ENCODE data around the gene ECEL1. TPM values are rescaled to one million over a fixed set of nuclear protein-coding genes. Genes with fewer than 3 reads are reported as not detected.

Gene ECEL1
- total and polyA plus RNA-seq, 2 experiments from 2014 or later = 6.7 to 17.5 TPM

DNA sequence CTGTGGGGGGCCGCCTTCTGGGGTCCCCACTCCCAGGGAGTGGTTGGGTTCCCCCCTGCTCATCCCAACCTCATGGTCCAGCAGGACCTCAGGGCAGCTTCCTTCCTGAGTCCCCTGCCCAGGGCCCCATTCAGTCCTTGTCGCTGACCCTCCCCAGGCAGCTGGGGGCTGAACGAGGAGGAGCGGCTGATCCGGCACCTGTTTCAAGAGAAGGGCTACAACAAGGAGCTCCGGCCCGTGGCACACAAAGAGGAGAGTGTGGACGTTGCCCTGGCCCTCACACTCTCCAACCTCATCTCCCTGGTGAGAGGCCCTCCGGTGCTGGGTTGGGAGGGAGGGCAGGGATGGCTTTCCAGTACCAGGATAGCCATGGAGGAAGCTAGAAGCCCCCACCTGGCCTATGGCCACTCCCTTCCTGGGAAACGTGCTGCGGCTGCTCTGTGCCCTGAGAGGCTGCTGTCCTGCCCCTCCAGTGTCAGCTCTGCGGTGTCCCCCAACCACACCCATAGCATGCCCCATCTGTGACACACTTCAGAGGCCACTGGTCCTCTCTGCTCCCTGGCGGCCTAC lies 38.8 kb upstream of the ECEL1 start:
- no peaks in the 10 kb centered on the region for H3K36me3 ChIP-seq (ENCODE audit: insufficient read depth)
- Mint-ChIP-seq H3K9me3 (no peaks in the 10 kb centered on the region), H3K4me3 (no peak overlapping the region), H3K36me3 (ENCODE audit: low read depth) (no peaks in the 10 kb centered on the region; the same call in 2 of the 3 replicates), H3K4me1 (peaks cover 14% of the 10 kb centered on the region), H3K27me3 (ENCODE audit: insufficient read depth, low read depth, poor library complexity) (peaks cover 44% of the 10 kb centered on the region), H3K27ac (no peak overlapping the region)
- H3K27ac ChIP-seq (ENCODE audit: low read depth) = no peak overlapping the region
- DNase-seq (ENCODE audit: low spot score) (no peak), ATAC-seq (no peak)
- no peaks in the 10 kb centered on the region for H3K79me2 ChIP-seq (replicated peaks; ENCODE audit: insufficient read depth)
- no peak for TF ChIP-seq ZNF462 (CRISPR knock-in tag; IDR thresholded peaks at IDR 0.05)
- TF ChIP-seq CREB1 (CRISPR knock-in tag; IDR thresholded peaks at IDR 0.05; ENCODE audit: low read depth) = no peak
- no peak for TF ChIP-seq EZH2phosphoT487 (IDR thresholded peaks at IDR 0.05; ENCODE audit: unreplicated experiment)
- H3K9me2 ChIP-seq (ENCODE audit: insufficient read depth) = no peaks in the 10 kb centered on the region
- H2AFZ ChIP-seq = no peak overlapping the region
- H3K4me3 ChIP-seq = no peak overlapping the region
- H3K4me2 ChIP-seq = no peak overlapping the region
- no peaks in the 10 kb centered on the region; the same call in 1 of the 2 replicates for H4K20me1 ChIP-seq (replicated peaks; ENCODE audit: insufficient read depth)
- H3K4me1 ChIP-seq (ENCODE audit: insufficient read depth) = no peaks in the 10 kb centered on the region; the same call in 1 of the 2 replicates
- 0 out of 2 replicates have a peak, but pooled peaks cover 1% of the 10 kb centered on the region for H3F3A ChIP-seq (replicated peaks; ENCODE audit: low read depth)
- H3K27me3 ChIP-seq (ENCODE audit: insufficient read depth) = peaks cover 38% of the 10 kb centered on the region

DNA sequence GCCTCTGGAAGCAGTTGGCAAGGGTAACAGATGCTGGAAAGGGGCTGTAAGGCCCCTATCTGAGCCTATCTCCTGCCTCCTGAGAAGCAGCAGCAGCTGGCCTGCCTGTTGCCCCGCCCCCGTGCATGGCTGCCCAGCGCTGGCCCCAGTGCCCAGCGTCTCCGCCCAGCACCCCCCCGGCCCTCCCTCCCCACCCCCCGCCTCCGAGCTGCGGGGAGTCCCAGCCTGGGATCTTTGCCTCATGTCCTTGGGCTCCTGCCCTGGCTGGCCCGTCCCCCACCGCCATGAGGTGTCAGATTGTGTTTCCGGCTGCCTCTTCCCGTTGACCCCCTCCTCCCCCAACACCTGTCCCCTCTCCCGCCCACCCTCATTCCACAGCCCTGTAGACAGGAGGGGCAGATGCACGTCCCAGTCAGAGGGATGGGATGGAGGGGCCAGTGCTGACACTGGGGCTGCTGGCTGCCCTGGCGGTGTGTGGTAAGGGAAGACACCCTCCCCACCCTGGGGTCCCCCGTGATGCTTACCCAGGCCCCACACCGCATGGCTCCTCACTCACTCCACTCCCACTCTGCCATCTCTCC lies 38.2 kb upstream of the ECEL1 start, which contains the start of gene CHRND:
Gene CHRND (plus strand): TSS at position 370 of the 581 bp plus-strand sequence. CDS start 56 bp downstream, at position 426.
- Histone ChIP-seq H3K36me3 (ENCODE audit: insufficient read depth) (no peaks in the 10 kb centered on the region), H3K27me3 (ENCODE audit: insufficient read depth) (peaks cover 43% of the 10 kb centered on the region), H4K20me1 (replicated peaks; ENCODE audit: insufficient read depth) (no peaks in the 10 kb centered on the region; the same call in 1 of the 2 replicates), H3K4me1 (ENCODE audit: insufficient read depth) (no peaks in the 10 kb centered on the region; the same call in 1 of the 2 replicates), H3F3A (replicated peaks; ENCODE audit: low read depth) (0 out of 2 replicates have a peak, but pooled peaks cover 3% of the 10 kb centered on the region), H3K9me2 (ENCODE audit: insufficient read depth) (no peaks in the 10 kb centered on the region), H3K4me3 (no peak within 1 kb of the TSS), H3K27ac (ENCODE audit: low read depth) (no peak within 1 kb of the TSS), H3K4me2 (no peak within 1 kb of the TSS), H2AFZ (no peak within 1 kb of the TSS), H3K79me2 (replicated peaks; ENCODE audit: insufficient read depth) (no peaks in the 10 kb centered on the region)
- H3K9me3 Mint-ChIP-seq = no peaks in the 10 kb centered on the region
- peaks cover 16% of the 10 kb centered on the region for H3K4me1 Mint-ChIP-seq
- no peak within 1 kb of the TSS for H3K4me3 Mint-ChIP-seq
- no peak for DNase-seq (ENCODE audit: low spot score)
- peaks cover 48% of the 10 kb centered on the region for H3K27me3 Mint-ChIP-seq (ENCODE audit: insufficient read depth, low read depth, poor library complexity)
- no peak within 1 kb of the TSS for H3K27ac Mint-ChIP-seq
- no peak for ATAC-seq
- no peaks in the 10 kb centered on the region; the same call in 2 of the 3 replicates for H3K36me3 Mint-ChIP-seq (ENCODE audit: low read depth)
- no peak for TF ChIP-seq ZNF331 (CRISPR knock-in tag; IDR thresholded peaks at IDR 0.05; ENCODE audit: low read depth)
- no peak for TF ChIP-seq JUNB (IDR thresholded peaks at IDR 0.05; ENCODE audit: unreplicated experiment)
- TF ChIP-seq ZNF462 (CRISPR knock-in tag; IDR thresholded peaks at IDR 0.05) = no peak
